HG03342 (cell line): Measurements from ENCODE around the gene TMEM183A.

Experiments used
- ATAC-seq: cut with Tn5 transposase; IDR thresholded peaks from one replicate; pipeline ENCODE4 v1.9.1; 2021; ENCODE audit warnings: mild to moderate bottlenecking, moderate library complexity; ENCODE audit not compliant: unreplicated experiment

TMEM183A gene

GRCh38 chr1:203044546-203045250 lies 37.5 kb downstream of the TMEM183A start:
- no peak for ATAC-seq

DNA sequence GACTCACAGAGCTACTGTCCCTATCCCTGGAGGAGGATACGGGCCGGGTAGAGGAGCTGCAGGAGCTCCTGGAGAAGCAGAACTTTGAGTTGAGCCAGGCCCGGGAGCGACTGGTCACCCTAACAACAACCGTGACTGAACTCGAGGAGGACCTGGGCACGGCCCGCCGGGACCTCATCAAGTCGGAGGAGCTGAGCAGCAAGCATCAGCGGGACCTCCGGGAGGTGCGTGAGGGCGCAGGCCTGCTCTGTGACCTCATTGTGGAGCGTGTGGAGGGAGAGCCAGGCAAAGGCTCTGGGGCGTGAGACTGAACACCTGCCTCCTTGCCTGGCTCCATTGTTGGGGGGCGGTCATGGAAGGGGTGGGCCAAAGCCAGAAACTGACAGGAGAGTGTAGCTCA lies 38.2 kb downstream of the TMEM183A start:
- no peak for ATAC-seq

DNA sequence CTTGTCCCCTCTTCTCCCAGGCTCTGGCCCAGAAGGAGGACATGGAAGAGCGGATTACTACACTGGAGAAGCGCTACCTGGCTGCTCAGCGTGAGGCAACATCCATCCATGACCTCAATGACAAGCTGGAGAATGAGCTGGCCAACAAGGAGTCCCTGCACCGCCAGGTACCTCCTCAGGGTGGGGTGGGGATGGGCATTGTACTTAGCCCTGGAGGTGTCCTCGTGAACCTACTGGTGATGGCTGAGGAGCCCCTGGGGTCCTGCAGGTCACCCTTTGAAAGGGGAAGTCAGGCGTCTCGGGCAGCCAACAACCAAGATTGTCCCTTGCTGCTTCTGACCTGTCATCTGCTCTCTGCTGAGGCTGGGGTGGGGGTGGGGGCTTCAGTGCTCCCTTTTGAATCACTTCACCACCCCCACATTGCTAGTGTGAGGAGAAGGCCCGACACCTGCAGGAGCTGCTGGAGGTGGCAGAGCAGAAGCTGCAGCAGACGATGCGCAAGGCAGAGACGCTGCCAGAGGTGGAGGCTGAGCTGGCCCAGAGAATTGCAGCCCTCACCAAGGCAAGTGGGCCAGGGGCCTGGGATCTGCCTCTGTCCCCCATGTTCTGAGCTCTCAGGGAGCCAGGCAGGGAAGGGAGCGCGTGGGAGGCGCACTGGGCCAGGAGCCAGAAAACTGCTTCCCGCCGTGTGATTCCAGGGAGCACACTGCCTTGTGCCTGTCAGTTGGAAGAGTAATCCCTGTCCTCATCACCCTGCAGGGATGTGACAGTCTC lies 38.8 kb downstream of the TMEM183A start:
- ATAC-seq = no peak

DNA sequence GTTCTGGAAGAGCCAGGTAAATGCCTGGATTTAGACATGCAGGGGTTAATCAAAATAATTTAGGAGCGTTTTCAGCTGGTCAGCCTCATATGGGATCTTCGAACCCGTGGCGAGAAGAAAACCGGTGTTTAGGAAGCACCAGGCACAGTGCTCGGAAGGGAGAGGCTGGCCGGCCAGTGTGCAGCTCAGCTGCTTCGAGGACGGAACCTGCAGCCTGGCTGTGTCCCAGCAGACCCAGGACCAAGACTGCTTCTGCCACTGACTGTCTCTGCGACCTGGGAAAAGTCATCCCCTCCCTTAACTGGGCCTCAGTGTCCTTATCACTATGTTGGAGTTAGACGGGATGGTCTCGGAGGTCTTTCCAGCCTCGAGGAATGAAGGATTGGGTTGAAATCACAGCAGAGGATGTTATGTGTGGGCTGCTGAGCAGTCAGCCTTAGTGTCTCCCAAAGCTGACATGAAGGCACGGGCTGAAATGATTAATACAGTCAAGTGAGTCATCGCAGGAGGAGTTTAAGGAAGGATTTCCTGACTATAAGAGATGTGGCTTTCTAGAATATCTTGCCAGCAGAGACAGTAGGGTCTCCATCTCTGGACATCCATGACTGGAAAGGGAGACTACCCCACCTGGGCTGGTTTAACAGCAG lies 39.9 kb downstream of the TMEM183A start:
- no peak for ATAC-seq

- ATAC-seq = no peak
Observed at GRCh38 chr1:203048086-203048485, 40.9 kb downstream of the TMEM183A start.

DNA sequence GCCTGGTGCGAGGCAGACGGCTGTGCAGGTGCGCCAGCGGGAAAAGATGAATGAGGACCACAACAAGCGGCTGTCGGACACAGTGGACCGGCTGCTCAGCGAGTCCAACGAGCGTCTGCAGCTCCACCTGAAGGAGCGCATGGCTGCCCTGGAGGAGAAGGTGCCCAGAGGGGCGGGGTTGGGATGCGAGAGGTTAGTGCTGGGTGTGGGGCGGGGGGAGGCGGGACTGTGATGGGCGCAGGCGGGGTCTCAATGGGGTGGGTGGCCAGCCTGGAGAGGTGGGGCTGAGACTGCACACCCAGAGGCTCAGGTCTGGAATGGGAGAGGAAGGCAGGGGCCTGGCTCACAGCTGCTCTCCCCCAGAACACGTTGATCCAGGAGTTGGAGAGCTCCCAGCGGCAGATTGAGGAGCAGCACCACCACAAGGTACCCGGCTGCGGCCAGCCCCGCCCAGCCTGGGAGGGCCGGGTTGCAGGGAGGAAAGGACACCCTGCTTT lies 41.4 kb downstream of the TMEM183A start:
- ATAC-seq = no peak

- no peak for ATAC-seq
Observed at GRCh38 chr1:203049077-203049476, 41.9 kb downstream of the TMEM183A start.

DNA sequence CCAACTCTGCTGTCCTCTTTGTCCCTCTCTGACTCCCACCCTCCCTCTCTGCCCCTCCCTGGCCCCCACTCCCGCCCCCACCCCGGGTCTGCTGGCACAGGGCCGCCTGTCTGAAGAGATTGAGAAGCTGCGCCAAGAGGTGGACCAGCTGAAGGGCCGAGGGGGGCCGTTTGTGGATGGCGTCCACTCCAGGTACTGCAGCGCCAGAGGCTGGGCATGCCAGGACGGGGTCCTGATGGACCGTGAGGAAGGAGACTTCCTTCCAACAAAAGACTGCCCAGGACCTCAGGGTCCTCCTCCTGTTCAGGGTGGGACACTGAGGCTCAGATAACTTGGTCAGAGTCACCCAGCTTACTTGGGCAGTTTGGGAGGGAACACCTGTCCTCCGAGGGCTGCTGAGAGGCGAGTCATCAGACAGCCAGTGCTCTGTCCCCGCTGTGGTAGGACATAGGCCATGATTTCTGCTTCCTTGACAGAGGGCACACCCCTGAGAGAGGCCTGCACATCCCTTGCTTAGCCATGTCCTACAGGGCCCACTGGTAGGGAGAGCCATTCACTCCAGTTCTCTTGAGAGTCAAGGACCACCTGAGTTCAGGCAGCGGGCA lies 42.5 kb downstream of the TMEM183A start:
- no peak for ATAC-seq

- no peak for ATAC-seq
Observed at GRCh38 chr1:203050826-203051225, 43.7 kb downstream of the TMEM183A start.

DNA sequence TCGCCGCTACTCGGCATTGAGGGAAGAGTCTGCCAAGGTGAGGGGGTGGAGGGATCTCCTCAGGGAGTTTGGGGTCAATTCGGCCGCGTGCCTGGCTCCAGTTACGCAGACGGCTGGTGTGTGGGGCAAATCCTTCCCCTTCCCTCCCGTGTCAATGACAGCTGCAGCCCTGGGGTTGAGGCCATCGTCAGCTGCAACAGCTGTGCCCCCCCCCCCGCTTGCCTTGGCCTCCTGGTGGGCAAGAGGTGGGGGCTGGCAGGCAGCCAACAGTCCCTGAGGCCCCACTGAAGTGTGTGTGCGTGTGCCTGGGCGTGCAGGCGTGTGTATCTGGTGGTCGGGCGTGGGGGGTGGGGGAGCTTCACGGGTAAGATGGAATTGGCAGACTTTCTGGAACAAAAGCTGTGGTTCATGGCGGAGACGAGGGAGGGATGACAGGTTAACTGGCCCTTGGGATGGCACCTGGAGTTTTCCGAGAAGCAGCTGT lies 44.7 kb downstream of the TMEM183A start:
- no peak for ATAC-seq

GRCh38 chr1:203052601-203053000 lies 45.4 kb downstream of the TMEM183A start:
- no peak for ATAC-seq

DNA sequence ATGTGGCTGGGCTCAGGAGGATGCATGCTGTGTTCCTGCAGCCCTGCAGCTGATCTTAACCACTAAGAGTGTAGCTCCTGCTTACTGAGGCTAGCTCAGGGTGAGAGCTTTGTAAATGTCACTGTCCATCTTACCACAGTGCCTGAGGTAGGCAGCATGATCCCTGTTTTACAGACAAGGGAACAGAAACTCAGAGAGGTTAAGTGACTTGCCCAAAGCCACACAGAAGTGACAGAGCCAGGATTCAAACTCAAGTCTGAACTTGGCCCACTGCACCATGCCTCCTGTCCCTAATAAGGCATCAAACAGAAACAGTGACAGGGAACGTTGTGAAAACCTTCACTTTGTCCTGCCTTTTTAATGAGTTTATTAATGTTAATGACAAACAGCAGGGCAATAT lies 47.0 kb downstream of the TMEM183A start:
- no peak for ATAC-seq

- no peak for ATAC-seq
Observed at GRCh38 chr1:203054642-203055041, 47.5 kb downstream of the TMEM183A start.

GRCh38 chr1:203055161-203055799 lies 48.1 kb downstream of the TMEM183A start:
- no peak for ATAC-seq

- no peak for ATAC-seq
Observed at GRCh38 chr1:203056012-203056411, 48.8 kb downstream of the TMEM183A start.

GRCh38 chr1:203056516-203056915 lies 49.3 kb downstream of the TMEM183A start:
- ATAC-seq = no peak

- no peak for ATAC-seq
Observed at GRCh38 chr1:203057911-203058675, 50.9 kb downstream of the TMEM183A start.

DNA sequence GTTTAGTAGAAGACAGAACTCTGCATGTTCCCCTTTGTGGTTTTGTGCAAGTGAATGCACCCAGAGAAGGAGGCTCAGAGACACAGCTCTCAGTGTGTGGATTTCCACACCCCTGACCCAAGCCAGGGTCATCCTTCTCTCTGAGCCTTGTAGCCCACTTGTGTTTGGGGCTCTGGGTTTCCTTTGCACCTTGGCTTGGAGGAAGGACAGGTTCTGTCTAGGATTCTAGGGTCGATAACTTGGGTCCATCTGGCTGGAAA lies 51.4 kb downstream of the TMEM183A start:
- no peak for ATAC-seq

DNA sequence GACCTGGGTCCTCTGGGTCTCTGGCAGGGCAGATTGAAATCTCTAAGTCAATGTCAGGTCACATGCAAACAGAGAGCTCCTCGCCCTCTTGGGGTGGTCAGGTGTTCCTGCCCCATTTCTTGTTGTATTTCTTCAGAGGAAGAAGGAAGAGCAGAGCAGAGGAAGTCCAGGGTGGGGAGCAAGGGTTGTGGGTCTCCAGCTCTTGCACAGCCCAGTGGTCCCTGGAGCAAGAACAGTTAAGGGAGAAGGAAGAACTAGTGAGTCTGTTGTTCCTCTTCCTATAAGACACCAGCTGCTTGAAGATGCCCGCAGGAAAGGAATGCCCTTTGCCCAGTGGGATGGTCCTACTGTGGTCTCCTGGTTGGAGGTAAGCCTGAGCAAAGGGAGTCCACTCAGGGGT lies 52.3 kb downstream of the TMEM183A start:
- no peak for ATAC-seq

DNA sequence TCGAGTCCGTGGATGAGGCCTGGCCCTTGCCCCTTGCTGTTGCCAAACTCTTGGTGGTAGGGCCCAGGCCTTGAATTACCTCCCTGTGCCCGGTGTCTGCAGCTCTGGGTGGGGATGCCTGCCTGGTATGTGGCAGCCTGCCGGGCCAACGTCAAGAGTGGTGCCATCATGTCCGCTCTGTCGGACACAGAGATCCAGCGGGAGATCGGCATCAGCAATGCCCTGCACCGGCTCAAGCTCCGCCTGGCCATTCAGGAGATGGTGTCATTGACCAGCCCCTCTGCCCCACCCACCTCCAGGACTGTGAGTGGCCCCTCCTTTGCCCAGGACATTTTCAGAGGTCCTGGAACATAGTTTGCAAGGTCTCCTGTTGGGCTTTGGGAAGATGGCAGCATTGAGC lies 52.9 kb downstream of the TMEM183A start:
- no peak for ATAC-seq
